Superior temporal gyrus (tissue), 1 donor: Measurements from ENCODE around the gene OPRD1.
"Not testable (repeated sequence)": the region's sequence is repeated elsewhere in the genome, so short reads cannot be mapped to it uniquely, and the experiment has no call there.

Experiments used
- DNase-seq: peaks from one replicate; pipeline ENCODE4 v3.0.0-alpha.2; 2016; ENCODE audit errors: extremely low spot score

The OPRD1 gene

DNA sequence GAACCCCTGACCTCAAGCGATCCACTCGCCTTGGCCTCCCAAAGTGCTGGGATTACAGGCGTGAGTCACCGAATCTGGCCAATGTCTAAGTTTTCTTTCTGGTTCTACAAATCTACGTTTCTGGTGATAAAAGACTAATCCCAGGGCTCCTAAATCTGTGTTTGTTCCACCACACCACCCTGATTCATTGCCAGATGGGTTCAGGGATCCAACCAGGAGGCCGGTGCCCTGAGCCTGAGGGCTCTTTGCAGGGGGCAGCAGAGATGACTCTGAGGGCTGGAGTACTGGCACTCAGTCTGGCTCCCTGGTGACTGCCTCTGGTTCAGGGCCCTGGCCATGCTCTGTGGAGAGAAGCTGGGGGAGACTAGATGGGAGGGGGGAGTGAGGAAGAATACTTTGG, 10.5 kb upstream of the OPRD1 start:
- no peak for DNase-seq

DNA sequence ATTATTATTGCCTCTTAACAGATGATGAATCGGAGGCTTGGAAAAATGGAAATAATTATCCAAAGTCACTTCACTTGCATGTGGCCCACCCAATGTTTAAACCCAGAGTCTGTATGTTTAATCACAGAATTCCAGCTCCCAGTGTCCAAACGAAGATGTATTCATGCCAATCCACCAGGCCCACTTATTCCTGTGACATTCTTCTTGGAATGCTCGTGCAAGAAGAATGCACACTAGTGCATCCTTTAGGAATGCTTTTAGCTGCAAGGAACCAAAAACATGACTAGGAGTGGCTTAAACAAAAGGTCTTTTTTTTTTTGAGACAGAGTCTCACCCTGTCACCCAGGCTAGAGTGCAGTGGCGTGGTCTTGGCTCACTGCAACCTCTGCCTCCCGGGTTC, 8.9 kb upstream of the OPRD1 start:
- DNase-seq: no peak

DNA sequence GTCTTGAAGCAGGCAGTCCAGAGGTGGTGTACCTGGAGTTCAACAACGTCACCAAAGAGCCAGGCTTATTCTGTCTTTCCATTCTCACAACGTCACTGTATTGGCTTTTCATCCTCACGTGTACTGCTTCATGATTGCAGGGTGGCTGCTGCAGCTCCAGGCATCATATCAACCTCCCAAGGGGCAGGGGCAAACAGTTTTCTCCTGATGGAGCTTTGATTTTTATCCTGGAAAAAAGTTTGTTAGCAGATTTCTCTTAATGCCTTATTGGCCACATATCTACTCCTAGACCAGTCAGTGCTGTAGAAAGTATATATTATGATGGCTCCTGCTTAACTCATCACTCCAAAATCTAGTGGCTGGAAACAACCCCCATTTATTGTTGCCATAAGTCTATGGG, 8.3 kb upstream of the OPRD1 start:
- DNase-seq: no peak

DNA sequence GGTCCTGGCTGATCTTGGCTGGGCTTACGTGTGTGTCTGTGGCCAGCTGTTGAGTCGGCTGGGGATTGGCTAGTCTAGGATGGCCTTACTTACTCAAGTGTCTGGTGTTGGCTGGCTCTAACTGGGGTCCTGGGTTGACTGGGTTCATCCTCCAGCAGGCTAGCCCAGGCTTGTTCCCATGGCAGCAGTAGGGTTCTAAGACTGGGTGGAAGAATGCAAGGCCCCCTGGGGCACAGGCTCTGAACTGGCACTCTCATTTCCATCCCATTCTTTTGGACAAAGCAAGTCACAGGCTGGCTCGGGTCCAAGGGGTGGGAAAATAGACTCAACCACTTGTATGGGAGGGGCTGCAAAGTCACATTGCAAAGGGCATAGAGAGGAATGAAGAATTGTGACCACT, 7.9 kb upstream of the OPRD1 start:
- no peak for DNase-seq

DNA sequence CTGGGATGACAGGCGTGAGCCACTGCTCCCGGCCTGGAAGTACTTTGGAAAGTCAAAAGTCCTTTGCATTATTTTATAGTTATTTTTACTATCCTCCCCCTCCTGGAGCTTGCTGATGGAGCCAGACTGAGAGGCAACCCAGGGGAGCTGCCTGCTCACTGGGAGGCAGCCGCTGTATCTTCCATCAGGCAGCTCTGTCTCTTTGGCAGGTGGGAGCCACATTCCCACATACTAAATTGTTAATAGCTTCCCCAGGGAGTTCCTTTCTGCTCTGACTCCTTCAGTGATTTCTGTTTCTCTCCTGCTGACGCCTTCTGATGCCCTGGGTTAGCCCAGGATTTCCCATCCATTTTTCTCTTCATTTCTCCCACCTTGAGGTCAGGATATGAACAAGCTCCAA, 4.9 kb upstream of the OPRD1 start:
- DNase-seq: no peak

DNA sequence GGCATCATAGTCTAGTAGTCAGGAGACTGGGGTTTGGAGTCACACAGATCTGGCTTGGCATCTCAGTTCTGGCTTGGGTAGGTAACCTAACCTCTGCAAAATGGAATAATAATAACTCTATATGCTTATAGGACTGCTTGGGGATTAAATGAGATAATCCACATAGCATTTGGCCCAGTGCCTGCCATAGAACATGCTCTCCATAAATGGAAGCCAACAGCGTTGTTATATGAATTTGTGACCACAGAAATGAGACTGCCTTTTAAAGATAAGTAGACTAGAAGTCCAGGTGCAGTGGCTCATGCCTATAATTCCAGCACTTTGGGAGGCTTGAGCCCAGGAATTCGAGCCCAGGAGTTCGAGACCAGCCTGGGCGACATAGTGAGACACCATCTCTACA, 4.0 kb upstream of the OPRD1 start:
- DNase-seq: no peak

GRCh38 chr1:28811369-28811765, 603 bp upstream of the OPRD1 start:
- DNase-seq: no peak

DNA sequence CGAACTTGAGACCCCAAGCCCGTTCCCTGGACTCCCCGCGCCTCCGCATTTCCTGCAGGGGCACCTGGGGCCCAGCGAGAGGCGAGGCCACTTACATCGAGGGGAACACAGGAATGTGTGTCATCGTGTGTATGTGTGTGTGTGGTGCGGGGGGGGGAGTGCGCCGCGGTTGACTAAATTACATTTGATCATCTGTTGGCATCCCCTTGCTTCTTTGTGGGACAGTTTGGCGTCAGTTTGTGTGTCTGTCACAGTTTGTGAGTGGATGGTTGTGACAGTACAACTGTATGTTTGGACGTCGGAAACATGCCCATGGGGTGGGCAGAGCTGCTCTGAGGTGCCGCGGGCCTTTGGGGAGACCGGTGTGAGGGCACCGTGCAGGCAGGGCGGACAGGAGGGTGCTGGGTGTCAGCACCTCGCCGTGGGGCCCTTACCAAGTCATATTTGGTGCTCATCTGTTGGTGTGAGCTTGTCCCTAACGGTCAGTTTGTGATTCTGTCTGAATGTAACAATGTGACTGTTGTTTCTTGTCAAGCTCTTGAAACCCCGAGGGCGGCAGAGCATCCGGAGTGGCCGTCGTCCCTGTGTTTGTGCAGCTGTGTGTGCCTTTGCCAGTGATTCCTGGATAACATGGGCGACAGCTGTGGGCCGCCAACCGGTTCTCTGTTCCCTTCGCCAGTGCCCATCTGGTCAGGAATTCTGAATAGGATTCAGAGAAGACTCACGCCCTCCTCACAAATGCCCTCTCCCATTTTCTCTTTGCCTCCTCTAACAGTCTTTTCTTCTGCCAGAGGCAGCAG, 899 bp downstream of the OPRD1 start:
- no peak for DNase-seq

- no peak for DNase-seq
These were observed 2.0 kb downstream of the OPRD1 start for GRCh38 chr1:28813931-28814465.

DNA sequence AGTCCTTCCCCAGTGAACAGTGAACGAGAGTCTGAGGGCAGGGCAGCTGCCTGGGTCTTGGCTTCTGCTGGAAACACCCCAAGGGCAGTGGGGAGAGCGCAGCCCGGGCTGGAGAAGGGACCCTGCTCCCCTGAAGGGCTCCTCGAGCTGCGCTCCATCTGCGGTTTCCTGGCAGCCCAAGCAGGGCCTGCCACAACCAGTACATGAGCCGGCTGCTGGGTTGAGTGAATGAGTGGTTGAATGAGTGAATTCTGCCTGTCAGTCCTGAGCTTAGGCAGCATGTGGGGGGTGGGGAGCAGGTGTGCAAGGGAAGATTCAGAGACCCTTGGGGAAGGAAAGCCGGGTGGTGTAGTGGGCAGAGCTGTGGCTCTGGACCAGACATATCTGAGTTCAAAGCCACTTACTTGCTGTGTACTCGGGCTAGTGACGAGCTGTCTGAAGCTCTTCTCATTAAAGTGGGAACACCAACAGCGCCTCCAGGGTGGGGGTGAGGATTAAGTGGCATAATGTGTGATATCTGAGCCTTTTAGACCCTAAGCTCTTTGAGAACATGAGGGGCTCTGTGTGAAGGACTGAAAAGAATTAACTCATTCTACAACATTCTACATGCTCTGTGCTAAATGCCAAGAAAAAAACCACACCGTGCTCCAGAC, 3.7 kb downstream of the OPRD1 start:
- DNase-seq: no peak

DNA sequence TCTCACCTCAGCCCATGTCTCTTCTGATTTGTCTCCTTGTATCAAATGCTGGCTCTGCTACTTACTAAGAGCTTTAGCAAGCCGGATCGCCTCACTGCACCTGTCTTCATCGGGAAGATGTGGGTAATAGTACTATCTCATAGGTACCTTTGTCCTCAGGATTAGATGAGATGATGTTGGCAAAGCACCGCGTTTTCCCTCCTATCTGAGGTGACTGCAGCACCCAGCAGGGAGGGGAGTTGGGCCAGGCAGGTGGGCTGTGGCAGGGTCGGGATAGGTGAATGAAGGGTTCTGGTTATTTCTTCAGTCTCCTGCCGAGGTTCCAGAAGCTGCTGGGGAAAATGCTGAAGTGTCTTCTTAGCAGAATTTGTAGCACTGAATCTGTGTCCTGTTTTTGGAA, 5.2 kb downstream of the OPRD1 start:
- DNase-seq: no peak

GRCh38 chr1:28819020-28819419, 7.0 kb downstream of the OPRD1 start:
- no peak for DNase-seq

- no peak for DNase-seq
These were observed 10.8 kb downstream of the OPRD1 start for GRCh38 chr1:28822799-28823198.

DNA sequence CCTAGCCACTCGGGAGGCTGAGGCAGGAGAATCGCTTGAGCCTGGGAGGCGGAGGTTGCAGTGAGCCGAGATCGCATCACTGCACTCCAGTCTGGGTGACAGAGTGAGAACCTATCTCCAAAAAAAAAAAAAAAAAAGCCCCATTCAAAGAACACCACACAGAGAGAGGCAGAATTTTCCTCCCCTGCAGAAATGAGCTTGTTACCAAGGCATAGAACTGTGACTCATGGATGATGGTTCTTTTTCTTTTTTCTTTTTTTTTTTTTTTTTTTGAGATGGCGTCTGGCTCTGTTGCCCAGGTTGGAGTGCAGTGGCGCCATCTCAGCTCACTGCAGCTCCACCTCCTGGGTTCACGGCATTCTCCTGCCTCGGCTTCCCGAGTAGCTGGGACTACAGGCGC, 12.1 kb downstream of the OPRD1 start:
- not testable (repeated sequence) for DNase-seq

DNA sequence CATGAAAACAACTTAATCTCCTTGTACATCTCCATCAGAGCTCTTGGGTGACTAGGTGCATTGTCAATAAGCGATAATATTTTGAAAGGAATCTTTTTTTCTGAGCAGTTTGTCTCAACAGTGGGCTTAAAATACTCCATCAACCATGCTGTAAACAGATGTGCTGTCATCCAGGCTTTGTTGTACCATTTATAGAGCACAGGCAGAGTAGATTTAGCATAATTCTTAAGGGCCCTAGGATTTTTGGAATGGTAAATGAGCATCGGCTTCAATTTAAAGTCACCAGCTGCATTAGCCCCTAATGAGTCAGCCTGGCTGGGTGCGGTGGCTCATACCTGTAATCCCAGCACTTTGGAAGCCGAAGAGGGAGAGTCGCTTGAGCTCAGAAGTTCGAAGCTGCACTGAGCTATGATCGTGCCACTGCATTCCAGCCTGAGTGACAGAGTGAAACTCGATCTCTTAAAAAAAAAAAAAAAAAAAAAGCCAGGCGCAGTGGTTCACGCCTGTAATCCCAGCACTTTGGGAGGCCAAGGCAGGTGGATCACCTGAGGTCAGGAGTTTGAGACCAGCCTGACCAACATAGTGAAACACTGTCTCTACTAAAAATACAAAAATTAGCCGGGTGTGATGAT, 16.4 kb downstream of the OPRD1 start:
- not testable (repeated sequence) for DNase-seq

DNA sequence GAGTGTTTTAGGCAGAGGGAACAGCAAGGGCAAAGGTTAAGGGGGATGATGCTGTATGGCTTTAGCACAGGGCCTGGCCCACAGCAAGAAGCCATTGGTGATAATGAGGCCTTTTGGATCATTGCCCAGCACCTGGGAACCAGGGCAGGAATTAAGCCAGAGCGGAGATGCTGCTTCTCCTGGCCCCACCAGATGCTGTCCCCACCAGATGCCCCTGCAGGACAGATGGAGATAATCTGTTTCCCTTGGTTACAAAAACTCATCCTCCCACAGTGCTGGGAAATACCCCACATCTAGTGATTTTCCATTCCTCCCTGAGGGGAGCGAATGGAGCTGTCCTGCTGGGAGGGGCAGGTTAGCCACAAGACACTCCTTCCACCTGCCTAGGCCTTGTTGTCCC, 18.8 kb downstream of the OPRD1 start:
- DNase-seq: peak; percentile 55

GRCh38 chr1:28832966-28833365, 21.0 kb downstream of the OPRD1 start:
- no peak for DNase-seq

- DNase-seq: no peak
These were observed 21.4 kb downstream of the OPRD1 start for GRCh38 chr1:28833381-28833780.

- DNase-seq: peak; percentile 53
These were observed 23.3 kb downstream of the OPRD1 start for GRCh38 chr1:28835237-28835650.

- DNase-seq: no peak
These were observed 24.5 kb downstream of the OPRD1 start for GRCh38 chr1:28836421-28836956.

- DNase-seq: no peak
These were observed 29.1 kb downstream of the OPRD1 start for GRCh38 chr1:28840928-28841544.
